NOMO-1 treated with dmso at 0.1 percent for 144 hours (cell line): ENCODE data around the gene PPP4R4.

Experiments
- DNase-seq: peaks from one replicate; lab custom pipeline; 2025; ENCODE audit not compliant: unreplicated experiment; lab: John Stamatoyannopoulos, UW

Gene PPP4R4, protein sequence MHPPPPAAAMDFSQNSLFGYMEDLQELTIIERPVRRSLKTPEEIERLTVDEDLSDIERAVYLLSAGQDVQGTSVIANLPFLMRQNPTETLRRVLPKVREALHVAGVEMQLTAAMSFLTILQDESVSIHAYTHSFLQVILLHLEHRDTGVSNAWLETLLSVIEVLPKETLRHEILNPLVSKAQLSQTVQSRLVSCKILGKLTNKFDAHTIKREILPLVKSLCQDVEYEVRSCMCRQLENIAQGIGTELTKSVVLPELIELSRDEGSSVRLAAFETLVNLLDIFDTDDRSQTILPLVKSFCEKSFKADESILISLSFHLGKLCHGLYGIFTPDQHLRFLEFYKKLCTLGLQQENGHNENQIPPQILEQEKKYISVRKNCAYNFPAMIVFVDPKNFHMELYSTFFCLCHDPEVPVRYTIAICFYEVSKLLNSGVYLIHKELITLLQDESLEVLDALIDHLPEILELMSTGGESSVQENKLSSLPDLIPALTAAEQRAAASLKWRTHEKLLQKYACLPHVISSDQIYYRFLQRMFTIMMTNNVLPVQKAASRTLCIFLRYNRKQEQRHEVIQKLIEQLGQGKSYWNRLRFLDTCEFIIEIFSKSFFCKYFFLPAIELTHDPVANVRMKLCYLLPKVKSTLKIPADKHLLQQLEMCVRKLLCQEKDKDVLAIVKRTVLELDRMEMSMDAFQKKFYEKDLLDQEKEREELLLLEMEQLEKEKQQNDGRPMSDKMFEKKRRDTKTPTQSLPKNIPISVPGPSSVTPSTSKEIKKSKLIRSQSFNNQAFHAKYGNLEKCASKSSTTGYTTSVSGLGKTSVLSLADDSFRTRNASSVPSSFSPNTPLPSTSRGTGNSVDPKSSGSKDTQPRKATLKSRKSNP

DNA sequence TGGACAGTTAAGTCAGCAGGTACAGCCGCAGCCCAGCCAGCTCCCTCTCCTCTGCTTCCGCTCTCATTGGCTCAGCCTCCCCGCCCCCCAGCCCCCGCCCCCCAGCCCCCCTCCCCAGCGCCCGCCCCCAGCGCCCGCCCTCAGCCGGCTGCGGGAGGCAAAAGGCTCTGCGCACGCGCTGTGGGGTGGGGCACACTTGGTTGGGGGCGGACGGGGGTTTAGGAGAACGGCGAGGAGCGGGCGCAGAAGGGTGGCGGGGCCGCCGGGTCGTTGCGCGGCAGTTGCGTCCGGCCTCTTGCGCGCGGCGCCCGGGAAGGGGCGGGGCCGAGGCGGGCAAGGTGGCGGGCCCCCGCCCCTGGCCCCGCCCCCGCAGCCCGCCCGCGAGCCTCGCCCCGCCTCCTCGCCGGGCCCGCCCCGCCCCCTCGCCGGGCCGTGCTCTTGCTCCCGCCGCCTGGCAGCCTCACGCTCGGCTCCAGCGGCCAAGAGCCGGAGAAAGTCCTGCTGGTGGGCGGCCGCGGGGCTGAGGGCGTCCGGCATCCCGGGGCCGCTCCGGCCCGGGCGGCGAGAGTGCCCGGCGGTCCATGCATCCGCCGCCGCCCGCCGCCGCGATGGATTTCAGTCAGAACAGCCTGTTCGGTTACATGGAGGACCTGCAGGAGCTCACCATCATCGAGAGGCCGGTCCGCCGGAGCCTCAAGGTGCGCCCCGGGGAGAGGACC is at the start of gene PPP4R4:
TSS of gene PPP4R4 (plus strand) at position 438 of the 719 bp plus-strand sequence. CDS start at position 582, 144 bp downstream.
- DNase-seq, result peak; percentile 49

DNA sequence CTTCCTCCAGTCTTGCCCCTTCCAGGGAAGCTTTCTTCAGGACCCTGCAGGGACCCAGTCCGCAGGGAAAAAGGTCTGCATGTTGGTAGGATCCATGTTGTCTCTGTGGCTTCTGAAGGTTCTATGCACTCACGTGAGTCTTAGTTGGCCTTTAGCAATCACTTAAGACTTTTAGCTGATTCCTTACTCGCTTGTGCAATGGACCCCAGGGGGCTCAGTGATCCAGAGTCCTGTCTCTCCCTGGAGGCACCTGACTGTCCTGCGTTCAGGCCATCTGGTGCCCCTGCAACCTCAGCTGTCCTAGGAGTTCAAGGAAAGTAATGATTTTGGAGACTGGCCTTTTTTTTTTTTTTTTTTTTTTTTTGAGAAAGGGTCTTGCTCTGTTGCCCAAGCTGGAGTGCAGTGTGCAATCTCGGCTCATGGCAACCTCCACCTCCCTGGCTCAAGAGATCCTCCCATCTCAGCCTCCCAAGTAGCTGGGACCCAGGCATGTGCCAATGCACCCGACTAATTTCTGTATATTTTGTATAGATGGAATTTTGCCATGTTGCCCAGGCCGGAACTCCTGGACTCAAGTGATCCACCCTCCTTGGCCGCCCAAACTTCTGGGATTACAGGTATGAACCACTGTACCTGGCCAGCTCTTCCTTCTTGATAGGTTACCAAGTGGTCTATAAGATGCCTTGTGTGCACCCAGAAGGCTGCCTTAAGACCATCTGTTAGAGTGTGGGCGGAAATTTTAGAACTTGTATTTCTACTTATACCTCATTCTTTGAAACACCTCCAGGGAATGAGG is 49.3 kb upstream of the PPP4R4 start:
- no peak for DNase-seq

DNA sequence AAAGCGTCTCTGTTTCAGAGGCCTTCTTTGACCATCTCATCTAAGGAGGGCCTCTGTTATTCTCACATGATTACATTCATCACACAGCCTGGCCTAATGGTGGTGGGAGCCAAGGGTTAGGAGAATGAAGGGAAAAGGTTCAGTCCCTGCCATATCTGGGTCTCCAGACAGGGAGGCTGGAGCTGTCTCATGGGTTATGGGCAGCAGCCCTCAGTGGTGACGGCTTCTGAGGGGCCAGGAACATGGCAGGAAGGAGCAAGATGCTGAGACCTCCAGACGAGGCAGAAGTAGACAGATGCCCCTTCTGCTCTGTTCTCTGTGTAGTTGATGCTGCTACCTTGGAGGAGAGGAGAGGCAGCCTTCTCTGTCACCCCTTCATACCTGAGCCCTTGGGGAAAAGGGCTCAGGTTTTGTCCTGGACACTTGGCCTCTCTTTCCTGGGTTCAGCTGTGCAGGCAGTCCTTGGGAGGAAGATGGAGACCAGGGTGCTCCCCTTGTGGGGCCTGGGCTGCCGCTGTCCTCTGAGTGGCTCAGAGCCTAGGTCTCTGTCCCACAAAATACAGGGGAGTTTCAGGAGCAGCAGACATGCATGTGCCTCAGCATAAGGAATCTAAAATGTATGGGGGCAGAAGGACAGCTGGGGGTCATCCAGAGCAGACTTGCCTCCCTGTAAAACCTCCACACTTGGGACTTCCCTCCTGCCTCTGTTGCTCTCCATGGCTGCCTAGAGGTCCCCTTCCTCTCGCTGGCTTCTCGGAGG is 48.3 kb upstream of the PPP4R4 start:
- no peak for DNase-seq

DNA sequence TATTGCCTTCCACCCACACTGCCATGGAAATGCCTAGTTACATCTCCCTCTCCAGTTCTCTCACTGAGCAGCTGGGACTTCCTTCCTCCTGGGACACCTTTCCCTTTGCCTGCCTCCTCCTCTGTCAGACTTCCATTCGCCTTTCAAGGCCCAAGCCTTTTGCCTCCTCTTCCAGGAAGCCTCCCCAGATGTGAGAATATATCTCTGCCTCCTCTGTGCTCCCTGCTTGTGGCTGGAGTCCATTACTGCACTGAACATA is 47.8 kb upstream of the PPP4R4 start:
- DNase-seq, result no peak

DNA sequence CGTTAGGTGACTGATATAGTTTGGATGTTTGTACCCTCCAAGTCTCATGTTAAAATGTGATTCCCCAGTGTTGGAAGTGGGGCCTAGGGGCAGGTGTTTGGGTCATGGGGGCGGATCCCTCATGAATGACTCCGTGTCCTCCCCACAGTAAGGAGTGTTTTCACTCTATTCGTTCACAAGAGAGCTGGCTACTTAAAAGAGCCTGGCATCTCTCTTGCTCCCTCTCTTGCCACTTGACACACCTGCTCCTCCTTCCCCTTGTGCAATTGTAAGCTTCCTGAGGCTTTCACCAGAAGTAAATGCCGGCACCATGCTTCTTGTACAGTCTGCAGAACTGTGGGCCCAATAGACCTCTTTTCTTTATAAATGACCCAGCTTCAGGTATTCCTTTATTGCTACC is 47.3 kb upstream of the PPP4R4 start:
- no peak for DNase-seq

DNA sequence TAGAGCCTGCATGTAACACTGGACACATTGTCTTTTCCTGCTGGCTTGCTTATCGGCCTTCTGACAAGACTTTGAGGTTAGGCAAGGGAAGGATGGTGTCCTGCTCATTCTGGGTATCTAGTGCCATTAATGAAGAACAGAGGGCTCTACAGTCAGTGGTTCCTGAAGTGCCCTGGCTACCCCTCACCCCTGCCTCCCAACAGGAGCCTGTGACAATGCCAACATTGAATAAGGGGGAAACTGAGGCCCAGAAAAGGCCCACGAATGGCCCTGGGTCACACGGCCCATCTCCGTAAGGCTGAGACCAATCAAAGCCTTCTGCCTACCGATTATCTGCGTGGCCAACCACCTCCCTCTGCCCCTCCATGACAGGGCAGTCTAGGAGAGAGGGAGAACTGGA is 46.8 kb upstream of the PPP4R4 start:
- DNase-seq, result no peak

DNA sequence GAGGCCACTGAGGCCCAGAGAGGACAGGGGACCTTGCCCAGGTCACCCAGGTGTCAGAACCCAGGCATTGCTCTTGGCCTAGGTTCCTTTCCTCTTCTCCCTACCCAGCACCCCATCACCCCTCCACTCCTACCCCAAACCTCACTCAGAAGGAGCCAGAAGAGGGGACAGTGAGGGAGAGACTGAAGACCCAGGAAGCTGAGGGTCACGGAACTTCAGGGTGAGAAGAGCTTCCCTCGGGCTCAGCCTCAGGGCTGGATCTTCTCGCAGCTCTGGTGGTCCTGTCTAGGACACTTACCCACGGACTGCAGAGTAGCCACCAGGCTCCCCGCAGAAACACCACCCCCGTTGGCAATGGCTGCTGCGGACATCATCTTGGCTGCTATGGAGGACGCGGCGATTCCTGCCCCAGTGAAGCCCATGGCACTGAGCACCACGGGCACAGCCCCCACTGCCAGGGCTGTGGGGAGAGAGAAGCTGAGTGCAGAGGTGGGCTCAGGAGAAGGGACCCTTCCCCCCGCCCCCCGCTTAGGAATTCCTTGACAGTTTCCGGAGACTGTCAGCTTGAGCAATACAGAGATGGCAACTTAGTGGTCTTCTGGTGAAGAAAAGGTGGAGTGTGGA is 45.8 kb upstream of the PPP4R4 start:
- no peak for DNase-seq

DNA sequence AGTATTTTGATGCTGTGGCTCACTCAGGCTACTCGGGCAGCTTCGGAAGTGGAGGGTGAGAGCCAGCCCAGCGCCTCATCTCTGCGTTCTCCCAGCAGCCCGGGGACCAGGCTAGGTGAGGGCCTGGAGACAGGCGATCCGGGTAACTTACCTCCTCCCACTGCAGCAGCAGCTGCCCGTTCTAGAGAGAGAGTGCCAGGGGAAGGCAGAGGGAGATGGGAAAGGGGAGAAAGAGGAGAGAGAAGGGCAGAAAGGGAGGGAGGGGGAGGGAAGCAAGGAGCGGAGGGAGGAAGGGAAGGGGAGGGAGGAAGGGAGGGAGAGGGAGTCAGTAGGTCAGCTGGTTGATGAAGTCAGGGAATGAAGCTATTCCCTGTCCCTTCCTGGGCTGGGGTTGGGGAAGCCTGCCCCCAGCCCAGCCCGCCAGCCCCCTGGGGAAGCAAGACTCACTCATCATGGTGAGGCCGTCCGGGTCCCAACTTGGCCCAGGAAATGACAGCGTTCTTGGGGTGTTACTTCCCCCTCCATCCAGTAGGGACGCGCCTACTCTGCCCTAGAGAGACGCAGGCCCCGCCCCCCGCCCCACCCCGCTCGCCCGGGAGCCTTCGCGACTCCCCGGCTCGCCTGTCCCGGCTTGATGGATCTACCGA is 44.9 kb upstream of the PPP4R4 start, which contains the start of gene IFI27L2:
TSS of gene IFI27L2 (minus strand) at position 494 of the 647 bp plus-strand sequence. CDS start at position 454, 40 bp downstream.
- peak; percentile 48 for DNase-seq

DNA sequence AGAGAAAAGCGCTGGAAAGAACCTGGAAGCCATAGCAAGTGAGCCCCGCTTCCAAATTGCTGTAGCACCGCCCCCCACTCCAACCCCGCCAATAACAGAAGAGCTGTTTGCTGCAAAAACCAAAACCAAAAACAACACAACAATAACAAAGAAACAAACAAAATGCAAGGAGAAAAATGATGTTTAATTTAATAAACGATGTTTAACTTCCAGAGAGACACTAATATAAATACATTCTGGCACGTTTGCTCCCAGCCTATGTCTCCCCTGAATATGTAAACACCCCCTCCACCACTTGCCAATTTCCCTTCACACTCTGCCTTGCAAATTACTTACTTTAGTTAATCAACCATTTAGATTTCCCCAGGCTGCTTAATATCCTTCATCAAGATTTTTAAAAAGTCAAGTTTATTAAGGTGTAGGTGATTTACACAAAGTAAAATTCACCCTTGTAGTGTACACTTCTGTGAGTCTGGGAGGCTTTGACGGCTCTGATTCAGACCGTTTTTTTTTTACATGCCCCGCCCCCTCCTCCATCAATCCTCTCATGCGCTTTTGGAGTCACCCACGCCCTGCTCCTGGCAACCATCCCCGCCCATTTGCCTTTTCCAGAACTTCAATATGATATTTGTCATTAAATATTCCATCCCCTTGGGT is 44.2 kb upstream of the PPP4R4 start:
- DNase-seq, result no peak

DNA sequence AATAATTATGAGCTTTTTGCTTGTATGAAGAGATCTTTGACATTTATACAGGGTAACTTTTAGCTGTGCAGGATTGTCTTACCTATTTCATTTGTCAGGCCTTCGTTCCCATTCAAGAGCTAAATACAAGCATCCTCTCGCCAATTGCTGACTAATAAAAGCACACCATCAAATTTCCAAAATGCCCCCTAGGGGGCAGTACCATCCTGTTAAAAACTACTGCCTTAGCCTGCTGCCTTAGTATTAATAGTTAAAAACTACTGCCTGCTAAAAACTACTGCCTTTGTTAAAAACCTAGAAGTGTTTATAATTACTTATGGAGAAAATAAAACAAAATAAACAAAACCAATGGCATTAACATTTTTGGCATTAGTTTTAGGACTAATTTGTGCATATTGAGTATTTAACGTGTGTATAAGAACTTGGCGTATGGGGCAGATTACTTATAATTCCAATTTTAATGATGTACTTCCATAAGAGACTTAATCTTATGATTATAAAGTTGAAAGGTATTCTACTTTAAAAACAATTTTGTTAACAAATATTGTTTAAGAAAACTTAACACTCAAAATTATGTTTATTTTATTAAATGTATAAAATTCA is 41.7 kb upstream of the PPP4R4 start:
- DNase-seq, result peak; percentile 26

DNA sequence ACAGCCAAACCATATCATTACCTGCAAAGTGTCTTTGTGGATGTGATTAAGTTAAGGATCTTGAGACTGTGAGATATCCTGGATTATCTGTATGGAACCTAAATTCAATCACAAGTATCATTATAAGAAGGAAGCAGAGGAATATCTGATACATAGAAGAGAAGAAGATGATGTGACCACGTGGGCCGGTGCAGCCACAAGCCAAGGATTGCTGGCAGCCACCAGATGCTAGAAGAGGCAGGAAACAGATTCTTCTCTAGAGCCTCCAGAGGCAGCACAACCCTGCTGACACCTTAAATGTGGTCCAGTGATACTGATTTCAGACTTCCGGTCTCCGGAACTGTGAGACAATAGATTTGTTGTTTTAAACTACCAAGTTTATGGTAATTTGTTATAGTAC is 38.6 kb upstream of the PPP4R4 start:
- no peak for DNase-seq

DNA sequence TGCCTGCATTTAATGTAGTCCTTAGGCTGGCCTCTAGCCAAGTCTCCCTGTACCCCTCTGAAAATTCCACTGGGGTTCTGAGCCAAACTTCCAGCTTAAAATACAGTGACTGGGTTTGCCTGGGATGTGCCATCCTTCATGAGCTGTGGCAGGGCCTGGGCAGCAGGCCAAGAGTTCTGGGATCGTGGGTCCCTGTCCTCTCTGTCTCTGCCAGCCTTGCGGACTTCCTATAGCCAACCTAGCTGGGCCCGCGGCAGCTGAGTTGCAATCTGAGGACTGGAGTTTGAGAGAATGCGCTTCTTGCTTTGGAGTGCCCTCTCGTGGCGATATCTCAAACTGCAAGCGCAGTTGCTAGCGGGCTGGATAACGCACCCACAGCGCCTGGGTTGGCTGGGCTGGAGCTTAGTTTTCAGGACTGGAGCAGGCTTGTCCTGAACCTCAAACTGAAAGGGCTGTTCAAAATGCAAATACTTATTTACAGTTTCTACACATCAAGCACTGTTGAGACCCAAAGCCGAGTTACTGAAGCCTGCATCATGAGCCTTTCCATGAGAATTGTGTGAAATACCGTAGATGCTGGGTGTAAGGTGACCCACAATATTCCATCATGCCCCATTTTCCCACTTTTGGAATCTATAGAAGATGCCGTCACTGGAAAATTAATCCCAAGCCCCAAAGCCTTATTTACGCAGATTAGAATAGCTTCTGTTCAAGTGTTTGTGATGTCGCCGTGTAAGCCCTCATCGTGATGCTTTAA is 37.4 kb upstream of the PPP4R4 start:
- DNase-seq, result peak; percentile 69

DNA sequence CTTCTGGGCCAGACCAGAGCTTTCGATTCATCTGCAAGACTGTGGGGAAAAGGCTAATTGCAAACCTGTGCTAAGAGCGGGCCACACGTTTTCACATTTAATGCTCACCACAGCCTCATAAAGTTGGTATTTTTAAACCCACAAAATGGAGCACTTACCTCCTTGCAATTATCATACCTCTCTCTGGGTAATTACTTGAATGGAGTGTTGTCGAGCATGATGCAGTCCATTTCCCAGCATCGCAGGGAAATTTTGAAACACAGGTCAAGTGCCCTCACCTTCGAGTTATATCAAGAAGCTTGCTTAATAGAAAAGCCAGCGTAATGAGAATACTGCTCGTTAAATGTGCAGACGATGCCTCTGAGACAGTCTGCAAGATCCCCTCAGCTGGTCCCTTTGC is 35.9 kb upstream of the PPP4R4 start:
- DNase-seq, result no peak

DNA sequence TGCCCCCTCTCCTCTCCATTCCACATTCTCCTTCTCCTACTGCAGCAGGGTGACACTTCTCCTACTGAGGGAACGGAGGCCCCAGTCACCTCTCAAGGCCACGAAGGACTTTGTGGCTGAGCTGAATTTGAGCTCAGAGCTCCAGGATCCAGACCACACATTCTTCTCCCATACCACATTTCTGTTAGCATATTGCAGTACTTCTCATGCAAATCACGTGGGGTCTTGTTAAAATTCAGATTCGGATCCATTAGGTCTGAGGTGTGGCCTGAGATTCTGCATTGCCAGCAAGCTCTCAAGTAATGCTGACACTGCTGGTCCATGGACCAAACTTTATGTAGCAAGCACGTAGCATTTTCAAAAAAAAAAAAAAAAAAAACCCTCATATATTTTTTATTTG is 35.1 kb upstream of the PPP4R4 start:
- DNase-seq, result no peak

DNA sequence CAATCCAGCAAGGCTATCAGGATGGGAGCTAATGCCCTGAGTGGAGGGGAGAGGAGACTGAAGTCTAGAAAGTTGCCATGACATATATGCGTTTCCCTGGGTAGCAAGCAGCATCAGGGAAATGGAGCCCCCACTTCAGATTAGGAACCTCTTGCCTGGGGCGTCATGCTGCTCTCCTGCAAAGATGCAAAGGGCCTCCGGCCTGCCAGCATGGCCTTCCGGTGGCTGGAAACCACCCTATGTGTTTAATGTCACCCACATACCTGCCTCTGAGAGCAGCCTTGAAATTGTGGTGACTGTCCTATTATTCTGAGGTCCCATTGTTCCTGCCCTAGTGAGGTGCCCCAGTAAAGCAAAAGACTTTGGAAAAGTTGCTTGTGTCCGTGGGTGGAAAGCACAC is 34.7 kb upstream of the PPP4R4 start:
- no peak for DNase-seq

DNA sequence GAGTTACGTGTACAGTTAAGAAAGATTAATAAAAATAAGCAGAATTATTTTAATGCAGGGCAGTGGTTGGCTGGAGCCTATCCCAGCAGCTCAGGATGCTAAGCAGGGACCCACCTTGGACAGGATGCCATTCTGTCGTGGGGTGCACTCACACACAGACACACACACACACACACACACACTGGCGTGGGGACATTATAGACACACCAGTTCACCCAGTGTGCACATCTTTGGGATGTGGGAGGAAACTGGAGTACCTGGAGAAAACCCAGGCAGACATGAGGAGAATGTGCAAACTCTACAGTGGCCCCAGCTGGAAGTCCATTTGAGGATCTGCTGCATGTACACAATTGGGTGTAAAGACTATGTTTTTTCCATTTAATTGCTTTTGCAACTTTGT is 31.9 kb upstream of the PPP4R4 start:
- no peak for DNase-seq

DNA sequence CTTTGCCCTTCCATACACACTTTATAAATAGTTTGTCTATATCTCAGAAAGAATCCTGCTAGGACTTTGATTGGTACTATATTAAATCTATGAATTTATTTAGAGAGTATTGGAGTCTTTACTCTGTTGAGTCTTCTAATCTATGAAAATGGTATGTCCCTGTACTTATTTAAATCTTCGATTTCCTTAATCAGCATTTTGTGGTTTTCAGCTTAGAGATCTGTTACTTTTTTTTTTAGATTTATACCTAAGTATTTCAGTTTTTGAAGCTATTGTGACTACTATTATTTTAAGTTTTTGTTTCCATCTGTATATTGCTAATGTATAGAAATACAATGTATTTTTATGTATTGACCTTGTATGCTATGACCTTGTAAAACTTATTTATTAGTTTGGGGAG is 31.3 kb upstream of the PPP4R4 start:
- DNase-seq, result no peak

DNA sequence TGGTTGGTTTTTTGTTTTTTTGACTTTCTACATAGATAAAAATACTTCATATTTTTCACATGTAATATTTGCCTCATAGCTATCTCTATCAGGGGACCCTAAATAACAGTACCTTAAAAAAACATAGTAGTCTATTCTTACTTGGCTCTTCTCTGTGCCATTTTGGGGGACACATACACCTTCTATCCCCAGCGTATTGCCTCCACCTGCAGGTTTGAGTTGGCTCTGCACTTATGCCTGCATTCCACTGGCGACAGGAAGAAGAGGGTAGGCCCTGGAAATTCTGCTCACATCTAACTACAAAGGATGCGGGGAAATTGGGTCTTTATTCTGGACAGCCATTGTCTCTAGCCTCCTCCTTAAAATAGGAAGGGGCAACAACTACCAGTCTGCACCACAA is 30.9 kb upstream of the PPP4R4 start:
- no peak for DNase-seq
